HT1080 (cell line): ENCODE results near the gene ITGB5. TPM values are rescaled to one million over a fixed set of nuclear protein-coding genes. Genes with fewer than 3 reads are reported as not detected.
"Not testable (repeated sequence)": the region's sequence is repeated elsewhere in the genome, so short reads cannot be mapped to it uniquely, and the experiment has no call there.

Source experiments
- DNase-seq: peaks from one replicate; pipeline ENCODE4 v3.0.0-alpha.2; 2015; ENCODE audit warnings: low read depth
- total RNA-seq: library from RNA; depleted of rRNA; stranded (reverse); fragments of >200 nt; shearing (Covaris generic); gene quantifications from 2 replicates; pipeline ENCODE4 v1.2.3, GENCODE V29; 2014

The ITGB5 gene
- total RNA-seq, 1 experiment from 2014 or later = 185 TPM

DNA sequence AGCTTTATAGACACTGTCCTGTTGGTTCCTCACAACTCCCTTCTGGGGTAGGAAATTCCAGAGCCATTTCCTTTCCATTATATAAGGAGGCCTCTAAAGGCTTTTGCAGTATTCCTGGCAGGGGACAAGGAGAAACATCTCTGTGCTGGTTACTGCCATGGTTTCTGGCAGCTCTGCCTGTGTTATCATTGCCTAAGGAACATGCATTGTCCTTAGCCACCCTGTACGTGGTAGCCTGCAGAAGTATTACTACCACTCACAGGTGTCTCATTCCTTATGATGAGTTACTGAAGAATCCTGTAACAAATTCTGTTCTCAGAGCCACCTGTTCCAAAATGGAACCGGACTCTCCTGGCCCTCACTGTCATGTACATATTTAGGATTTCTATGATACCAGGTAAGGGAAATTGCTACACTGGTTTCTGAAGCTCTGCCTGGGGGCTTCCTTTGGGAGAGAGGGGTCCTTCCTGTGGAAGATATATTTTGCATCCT is 98.9 kb downstream of the ITGB5 start:
- no peak for DNase-seq

DNA sequence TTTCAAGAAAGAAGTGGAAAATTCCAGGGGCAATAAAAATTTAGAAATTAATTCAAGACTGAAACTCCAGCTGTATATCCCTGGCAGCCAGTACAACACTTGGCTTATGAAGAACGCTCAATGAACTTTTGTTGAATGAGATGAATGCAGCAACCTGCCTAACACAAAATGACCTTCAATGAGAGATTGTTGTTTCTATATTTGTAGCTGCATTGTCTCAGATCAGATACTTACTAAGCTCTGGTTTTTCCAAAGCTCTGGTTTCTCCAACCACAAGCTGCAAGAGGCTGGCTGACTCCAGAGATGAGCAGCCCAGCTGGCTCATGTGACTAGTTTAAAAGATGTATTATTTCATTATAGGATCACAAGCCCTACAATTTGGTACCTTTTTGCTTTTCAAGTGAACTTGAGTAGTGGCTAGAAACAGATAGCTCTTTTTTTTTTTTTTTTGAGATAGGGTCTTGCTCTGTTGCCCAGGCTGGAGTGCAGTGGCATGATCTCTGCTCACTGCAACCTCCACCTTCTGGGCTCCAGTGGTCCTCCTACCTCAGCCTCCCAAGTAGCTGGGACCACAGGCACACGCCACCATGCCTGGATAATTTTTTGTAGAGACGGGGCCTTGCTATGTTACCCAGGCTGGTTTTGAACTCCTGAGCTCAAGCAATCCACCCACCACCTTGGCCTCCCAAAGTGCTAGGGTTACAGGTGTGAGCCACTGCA is 99.5 kb downstream of the ITGB5 start:
- DNase-seq = no peak

DNA sequence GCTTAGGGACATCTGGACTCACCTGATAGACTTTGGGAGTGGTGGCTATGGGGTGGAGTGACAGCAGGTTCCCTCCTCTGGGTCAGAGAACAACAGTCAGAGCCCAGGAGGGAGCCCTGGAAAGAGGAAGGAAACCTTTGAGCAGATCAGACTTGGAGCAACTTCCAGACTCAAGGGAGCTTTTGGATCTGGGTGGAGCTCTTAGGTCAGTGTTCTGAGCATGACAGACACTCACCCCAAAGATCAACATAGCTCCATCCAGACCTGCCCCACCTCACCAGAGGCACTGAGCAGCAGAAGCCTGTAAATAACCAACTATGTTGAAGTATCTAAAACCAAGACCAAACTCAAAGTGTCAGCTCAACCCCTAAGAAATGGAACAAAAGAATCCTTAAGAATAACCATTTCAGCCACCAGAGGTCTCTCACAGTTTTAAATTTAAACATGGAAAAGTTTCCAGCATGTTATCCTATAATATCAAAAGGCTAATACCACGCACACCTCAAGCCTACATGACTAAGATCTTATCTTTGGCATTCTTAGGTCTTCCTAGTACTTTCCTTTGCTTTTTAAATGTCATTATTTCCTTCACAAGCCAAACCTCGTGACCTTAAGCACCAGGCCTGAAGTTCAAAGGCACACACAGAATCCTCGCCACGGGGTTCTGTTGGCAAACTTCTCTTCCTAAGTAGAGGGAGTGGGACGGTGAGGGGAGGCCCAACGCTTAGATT is 100.5 kb downstream of the ITGB5 start:
- peak; percentile 65 for DNase-seq

DNA sequence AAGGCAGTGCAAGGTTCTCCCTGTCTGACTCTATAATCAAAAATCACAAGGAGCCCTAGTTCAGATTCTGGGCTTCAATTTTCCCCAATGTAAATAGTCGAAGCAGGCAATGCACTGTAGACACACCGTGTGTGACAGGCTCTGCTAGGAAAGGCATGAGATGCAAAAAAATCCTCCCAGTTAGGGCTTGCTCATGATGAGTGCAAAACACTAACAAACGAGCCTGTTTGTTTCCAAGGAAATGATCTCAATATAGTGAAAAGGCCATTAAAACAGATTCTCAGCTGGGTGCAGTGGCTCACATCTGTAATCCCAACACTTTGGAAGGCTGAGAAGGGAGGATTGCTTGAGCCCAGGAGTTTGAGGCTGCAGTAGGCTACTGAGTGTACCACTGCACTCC is 101.2 kb downstream of the ITGB5 start:
- no peak for DNase-seq

DNA sequence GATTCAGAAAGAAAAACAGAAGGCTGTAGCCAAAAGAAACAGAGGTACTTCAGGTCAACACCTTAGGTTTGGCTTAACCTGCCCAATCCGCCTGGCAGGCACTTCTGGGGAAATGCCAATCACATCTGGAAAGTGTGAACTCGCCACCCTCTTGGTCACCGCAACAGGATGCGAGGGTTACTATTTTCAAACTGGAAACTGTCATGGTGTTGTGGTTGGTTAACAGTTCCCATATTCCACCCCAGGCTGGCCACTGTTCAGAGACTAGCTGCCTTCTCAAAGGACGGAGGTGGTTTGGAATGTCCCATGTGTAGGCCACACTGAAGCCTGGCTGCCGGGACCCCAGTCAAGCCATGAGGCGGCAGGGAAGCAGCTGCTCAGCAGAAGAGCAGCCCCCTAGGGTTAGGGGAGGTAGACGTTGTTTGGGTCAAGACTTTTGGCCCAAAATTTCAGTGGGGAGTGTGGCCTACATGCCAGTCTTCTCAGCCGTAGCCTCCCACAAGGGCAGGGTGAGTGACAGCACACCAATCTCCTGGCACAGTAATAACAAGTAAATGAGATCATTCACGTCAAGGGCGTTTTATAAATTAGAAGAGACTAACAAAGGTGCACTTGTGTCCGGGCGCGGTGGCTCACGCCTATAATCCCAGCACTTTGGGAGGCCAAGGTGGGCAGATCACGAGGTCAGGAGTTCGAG is 102.3 kb downstream of the ITGB5 start:
- no peak for DNase-seq

DNA sequence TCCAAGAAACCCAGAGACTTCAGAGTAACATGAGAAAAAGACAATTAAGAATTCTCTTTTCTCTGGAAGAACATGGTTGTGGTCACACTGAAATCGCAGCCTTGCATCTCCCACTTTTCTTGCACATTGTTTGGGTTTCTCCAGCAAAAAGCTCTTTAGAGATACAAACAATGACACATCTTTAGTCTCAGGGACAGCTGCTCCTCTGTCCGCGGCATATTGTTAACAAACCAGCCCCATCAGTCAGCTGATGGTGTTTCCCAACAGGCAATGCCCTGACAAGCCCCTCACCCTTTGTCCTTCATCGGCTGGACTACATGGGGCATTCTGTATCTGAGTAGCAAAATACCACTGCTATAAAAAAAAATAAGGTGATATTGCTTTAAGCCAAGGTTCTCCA is 103.5 kb downstream of the ITGB5 start:
- no peak for DNase-seq

DNA sequence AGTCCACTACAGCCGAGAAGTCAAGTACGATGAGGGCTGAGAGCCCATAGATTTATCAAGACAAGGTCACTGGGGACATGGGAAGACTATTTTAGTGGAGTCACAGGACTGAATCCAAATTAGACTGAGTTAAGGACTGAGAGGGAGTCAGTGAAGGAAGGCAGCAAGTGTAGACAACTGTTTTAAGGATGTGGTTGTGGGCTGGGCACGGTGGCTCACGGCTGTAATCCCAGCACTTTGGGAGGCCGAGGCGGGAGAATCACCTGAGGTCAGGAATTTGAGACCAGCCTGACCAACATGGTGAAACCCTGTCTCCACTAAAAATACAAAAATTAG is 104.8 kb downstream of the ITGB5 start:
- not testable (repeated sequence) for DNase-seq

DNA sequence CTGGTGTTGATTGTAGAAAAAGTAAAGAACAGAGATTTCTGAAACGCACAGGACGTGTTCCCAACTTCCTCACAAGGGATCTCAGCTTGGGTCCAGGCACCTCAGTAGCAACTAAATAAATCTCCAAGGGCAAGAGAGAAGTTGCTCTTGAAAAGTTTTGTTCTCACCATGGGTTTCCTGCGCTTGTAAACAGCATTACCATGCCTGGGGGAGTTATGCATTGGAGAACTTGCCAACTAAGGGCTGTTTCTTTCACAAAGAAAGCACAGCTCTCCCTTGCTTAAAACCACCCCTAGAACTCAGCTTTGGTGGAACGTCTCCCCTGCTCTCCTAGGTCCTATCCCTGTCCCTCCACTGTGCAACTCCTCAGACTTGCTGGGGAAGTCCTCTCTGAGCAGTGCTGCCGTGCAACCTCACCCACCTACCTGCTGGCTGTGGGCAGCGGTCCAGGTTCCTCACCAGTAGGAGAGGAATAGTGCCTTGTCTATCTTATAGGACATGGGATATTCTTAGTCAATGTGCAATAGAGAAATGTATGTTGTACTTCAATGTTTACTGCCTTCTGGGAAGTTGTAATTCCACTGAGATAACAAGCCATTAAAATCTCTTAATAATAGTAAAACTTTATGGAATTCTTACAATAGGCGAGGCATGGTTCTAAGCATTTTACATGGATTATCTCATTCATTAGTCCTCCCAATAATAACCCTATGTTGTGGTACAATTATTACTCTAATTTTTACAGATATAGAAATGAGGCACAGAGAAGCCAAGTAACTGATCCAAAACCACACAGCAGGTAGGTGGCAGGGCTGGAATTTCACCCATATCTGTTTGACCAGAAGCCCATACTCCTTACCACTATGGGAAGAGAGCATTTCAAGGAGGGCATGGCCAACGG is 105.4 kb downstream of the ITGB5 start:
- DNase-seq = no peak

DNA sequence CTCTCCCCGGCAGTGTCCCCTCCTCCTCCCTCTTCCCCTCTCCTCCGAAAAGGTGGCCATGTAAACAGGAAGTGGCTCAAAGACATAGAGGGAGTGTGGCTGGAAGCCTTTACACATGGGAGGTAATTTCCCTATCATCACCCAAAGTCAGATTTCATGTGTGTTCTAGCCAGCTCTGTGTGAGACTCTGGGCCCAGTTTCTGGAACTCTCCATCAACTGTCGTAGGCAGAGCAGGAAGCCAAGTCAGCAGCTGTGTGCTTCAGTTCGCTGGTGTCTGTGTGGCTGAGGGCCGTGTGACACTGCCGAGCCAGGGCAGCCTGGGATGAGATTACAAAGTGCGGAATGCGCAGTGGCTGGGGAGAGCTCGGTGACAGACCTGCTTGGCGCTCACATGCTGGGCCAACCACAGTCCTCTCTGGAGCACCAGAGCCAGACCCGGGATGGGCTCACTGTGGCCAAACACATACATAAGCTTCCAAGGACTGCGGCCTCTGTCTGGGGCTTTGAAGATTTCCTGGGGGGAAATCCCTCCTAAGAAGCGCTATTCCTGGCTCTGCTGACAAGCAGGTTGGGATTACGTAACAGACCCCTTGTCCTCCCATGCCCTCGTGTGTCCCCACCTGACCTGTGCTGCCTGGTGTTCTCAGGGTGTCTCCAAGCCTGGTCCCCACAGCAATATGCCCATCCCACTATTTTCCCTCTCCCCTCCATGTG is 106.2 kb downstream of the ITGB5 start:
- no peak for DNase-seq

DNA sequence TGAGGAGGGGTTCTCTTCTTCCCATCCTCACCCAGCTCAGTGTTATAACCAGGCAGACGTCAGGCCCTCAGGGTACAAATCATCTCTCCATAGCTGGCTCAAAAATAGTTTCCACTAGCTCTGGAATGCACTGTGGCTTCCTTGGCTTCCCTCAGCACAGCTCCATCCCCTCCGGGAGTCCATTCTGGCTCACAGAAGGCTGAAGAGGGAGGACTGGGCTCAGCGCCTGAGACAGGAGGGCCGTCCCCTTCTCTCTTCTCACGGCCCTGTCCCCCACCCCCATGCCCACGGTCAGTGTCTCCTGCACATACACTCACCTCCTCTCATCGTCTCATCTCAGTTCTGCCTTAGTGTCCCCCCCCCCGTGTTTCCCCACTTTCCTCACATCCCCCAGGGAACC is 106.8 kb downstream of the ITGB5 start:
- DNase-seq = no peak

DNA sequence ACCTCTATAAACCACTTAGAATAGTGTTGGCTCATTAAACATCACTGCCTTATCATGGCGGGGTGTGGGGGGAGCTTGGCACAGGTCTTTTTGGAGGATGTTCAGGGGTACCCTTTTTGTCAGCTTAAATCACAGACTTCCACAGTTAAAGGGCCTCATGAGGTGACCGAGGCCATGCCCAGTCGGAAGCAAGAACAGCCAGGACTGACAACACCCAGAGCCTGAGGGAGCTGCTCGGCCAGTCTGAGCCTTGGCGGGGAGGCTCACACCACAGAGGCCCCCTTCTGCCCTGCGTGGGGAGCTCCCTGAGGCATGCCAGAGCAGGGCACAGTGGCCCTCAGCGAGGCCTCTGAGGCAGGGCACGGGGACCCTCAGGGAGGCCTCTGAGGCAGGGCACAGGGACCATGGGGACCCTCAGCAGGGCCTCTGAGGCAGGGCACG is 107.4 kb downstream of the ITGB5 start:
- DNase-seq = no peak

DNA sequence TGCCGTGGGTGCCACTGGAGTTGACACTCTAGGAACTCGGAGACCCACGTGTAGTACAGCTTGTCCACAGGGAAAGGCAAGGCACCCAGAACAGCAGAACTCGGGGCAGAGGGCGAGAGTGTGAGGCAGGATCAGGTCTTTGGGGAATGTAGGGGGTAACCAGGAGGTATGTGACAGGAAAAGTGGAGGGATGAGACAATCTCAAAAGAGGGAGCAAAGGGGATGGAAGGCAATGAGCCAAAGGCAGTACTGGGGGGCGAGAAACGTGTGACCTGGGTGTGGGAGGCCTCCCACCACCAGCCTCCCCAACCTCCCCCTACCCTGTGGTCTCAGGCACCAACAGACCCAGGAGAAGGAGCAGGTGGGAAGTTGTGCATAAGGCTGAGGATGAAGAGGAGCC is 108.0 kb downstream of the ITGB5 start:
- no peak for DNase-seq

DNA sequence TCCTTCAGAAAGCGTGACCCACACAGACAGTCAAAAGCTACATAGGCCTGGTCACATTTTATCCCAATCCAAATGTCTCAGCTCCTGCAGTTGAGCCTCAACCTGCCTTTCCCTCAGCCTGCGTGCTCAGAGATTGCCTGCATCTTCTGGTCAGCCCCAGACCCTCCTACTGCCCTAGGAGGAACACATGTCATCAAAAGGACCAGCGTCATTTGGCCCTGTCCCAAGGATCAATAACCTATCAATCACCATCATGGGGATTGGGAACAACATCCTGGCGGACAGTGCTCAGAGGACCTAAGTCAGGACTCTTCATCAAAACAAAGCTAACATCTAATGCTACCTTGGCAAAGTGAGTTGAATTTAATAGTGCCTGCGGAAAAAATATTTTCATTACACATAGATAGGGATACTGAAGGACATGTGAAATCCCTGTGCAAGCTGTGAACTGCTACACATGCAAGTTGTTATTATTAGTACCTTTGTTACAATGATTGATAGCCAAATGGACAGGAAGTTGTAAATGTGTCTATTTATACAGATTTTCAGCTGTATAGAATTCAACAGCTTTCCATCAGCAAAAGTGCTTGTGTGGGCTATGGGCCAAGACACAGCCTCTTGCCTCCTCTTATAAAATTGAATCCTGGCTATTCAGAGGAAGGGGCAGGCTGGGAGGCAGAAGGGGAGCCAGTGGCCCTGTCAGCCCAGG is 109.2 kb downstream of the ITGB5 start:
- DNase-seq = no peak

DNA sequence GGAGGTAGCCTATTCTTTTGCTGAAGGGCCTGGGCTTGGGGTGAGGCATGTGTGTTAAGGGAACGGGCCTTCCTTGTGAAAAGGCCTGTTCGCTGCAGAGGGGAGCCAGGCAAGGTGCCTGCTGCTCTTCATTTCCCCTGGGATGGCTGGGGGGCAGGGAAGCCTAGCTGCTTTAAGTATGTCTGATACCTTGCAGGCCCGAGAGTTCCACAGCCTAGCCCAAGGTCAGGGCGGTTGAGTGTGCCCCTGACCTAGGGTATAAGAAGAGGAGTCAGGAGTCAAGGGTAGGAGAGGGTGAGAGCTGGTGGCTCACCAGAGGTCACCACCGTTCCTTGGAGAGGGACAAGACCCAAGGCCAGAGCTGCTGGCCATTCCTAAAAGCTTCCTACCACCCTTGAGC is 110.3 kb downstream of the ITGB5 start:
- no peak for DNase-seq

DNA sequence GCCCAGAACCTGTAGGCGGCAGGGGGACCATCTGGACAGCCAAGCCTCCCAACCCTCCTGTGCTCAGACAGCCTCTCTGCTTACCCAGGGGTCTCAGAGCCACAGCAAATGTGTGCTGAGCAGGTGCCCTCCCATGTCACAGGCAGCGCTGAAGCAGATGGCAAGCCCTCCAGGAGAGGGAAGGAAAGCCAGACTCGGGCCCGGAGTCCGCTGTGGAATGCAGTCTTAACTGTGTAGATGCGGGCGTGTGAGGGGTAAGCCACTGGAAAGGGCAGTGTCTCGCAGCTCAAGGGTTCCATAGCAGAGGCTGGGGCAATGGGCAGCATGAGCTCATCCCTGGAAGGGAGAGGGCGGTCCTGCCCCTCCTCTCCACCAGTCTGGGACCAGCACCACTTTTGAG is 111.3 kb downstream of the ITGB5 start:
- no peak for DNase-seq

DNA sequence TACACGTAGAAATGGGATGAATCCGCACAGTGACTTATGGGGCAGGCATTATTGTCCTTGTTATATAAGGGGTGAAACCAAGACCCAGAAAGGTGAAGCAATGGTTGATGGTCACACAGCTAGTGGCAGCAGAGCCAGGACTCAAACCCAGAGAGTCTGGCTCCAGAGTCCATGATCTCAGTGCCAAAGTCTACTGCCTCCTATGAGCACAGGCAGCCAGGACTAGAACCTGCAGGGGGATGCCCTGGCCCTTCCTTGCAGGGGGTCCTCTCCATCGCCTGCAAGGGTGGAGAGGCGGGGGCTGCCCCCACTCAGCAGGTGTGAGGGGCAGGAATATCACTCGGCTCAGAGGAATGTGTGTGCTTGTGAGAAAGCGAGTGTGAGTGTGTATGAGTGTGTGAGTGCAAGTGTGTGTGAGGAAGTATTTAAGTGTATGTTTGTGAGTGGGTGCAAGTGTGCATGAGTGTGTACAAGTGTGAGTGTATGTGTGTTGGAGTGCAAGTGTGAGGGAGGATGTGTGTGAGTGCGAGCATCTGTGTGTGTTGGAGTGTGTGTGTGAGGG is 112.2 kb downstream of the ITGB5 start:
- no peak for DNase-seq

DNA sequence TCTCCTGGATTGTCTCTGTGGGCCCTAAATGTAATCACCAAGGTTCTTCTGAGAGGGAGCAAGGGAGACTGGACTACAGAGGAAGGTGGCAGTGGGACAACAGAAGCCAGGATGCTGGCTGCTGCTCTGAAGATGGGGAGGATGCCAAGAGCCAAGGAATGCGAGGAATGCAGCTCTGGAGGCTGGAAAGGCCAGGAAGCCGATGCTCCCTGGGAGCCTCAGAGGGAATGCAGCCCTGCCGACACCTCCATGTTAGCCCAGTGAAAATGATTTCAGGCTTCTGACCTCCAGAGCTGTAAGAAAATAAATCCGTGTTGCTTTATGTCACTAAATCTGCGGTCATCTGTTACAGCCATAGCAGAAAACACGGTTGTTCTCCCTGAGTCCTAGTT is 112.8 kb downstream of the ITGB5 start:
- peak; percentile 87 for DNase-seq

DNA sequence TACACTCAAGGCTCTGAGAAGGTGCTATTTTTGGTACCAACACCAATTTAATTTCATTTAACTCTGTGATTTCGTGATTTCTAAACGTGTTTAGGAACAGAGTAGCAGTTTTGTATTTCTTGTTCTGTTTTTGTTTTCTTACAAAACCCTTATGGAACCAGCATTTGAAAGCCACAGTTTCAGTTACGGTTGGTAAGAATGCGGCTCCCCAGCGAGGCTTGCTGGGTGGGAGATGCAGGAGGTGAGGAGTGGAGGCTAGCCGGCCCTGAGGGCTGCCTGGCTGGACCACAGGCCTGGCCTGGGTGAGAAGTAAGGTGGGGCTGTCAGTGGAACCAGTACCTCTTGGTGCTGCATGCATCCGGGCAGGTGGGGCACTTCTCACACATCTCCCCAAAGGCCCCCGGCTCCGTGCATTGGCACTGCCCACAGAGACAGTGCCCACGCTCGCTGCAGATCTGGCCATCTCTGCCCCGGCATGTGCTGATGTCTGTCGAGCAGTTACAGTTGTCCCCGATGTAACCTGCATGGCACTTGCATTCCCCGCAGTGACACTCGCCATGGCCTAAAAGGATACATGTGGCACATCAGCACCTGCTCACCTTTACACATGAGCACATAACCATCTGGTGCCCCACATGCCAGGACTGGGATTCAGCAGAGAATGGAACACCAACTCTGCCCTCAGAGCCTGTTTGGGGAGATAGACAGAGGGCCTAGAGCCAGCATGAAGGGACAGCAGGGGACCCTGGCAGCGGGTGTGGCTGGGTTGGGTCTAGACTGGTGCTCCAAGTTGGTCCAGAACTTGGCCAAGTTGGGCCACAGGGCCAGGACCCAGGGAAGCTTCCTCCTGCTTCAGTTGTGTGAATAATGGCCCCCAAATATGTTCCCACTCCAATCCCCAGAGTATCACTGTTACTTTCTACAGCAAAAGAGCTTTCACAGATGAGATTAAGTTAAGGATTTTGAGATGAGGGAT is 113.5 kb downstream of the ITGB5 start:
- DNase-seq = no peak
